ENCODE measurements around the gene NDE1.
"Not testable (repeated sequence)": the region's sequence is repeated elsewhere in the genome, so short reads cannot be mapped to it uniquely, and the experiment has no call there.

NDE1 gene

GRCh38 chr16:15639061-15639568, 10.9 kb upstream of the NDE1 start:
- TF ChIP-seq JUND (IDR thresholded peaks at IDR 0.05; ENCODE audit: low read depth) = no peak
- in situ Hi-C loops (cut with HindIII; ENCODE audit: low pct_unique_long_range_greater_than_20kb, low sequenced_read_pairs) = no loop called here
- DNase-seq (ENCODE audit: low read depth in 1 of 2, low spot score in 1 of 2) = no peak

- no peak for DNase-seq (ENCODE audit: low read depth in 1 of 2, low spot score in 1 of 2)
- in situ Hi-C loops (cut with HindIII; ENCODE audit: low pct_unique_long_range_greater_than_20kb, low sequenced_read_pairs) = no loop called here
- TF ChIP-seq JUND (IDR thresholded peaks at IDR 0.05; ENCODE audit: low read depth) = no peak
These were observed 9.1 kb upstream of the NDE1 start for GRCh38 chr16:15640966-15641365.

- TF ChIP-seq JUND (IDR thresholded peaks at IDR 0.05; ENCODE audit: low read depth) = no peak
- in situ Hi-C loops (cut with HindIII; ENCODE audit: low pct_unique_long_range_greater_than_20kb, low sequenced_read_pairs) = no loop called here
- no peak for DNase-seq (ENCODE audit: low read depth in 1 of 2, low spot score in 1 of 2)
These were observed 8.1 kb upstream of the NDE1 start for GRCh38 chr16:15641753-15642556.

GRCh38 chr16:15642557-15643047, 7.4 kb upstream of the NDE1 start:
- in situ Hi-C loops (cut with HindIII; ENCODE audit: low pct_unique_long_range_greater_than_20kb, low sequenced_read_pairs) = no loop called here
- peak in 1 of 2 experiments; percentile 73 for DNase-seq (ENCODE audit: low read depth in 1 of 2, low spot score in 1 of 2)
- TF ChIP-seq JUND (IDR thresholded peaks at IDR 0.05; ENCODE audit: low read depth) = no peak

GRCh38 chr16:15643048-15643945, 6.7 kb upstream of the NDE1 start, which contains the start of gene MARF1:
Gene MARF1, minus strand, starts transcription at chr16:15643154. Its CDS starts 3,921 bp downstream, at chr16:15639233.
- in situ Hi-C loops (cut with HindIII; ENCODE audit: low pct_unique_long_range_greater_than_20kb, low sequenced_read_pairs) = no loop called here
- no peak for TF ChIP-seq JUND (IDR thresholded peaks at IDR 0.05; ENCODE audit: low read depth)
- peak; percentile 43 to 98 for DNase-seq (ENCODE audit: low read depth in 1 of 2, low spot score in 1 of 2)

- in situ Hi-C loops (cut with HindIII; ENCODE audit: low pct_unique_long_range_greater_than_20kb, low sequenced_read_pairs) = no loop called here
- no peak for DNase-seq (ENCODE audit: low read depth in 1 of 2, low spot score in 1 of 2)
- TF ChIP-seq JUND (IDR thresholded peaks at IDR 0.05; ENCODE audit: low read depth) = no peak
These were observed 6.1 kb upstream of the NDE1 start for GRCh38 chr16:15643946-15644250.

GRCh38 chr16:15644267-15644961, 5.6 kb upstream of the NDE1 start:
- in situ Hi-C loops (cut with HindIII; ENCODE audit: low pct_unique_long_range_greater_than_20kb, low sequenced_read_pairs) = no loop called here
- DNase-seq (ENCODE audit: low read depth in 1 of 2, low spot score in 1 of 2) = peak in 1 of 2 experiments; percentile 89

GRCh38 chr16:15644962-15645465, 5.0 kb upstream of the NDE1 start:
- peak in 1 of 2 experiments; percentile 97 for DNase-seq (ENCODE audit: low read depth in 1 of 2, low spot score in 1 of 2)
- in situ Hi-C loops (cut with HindIII; ENCODE audit: low pct_unique_long_range_greater_than_20kb, low sequenced_read_pairs) = not testable (repeated sequence)

More at GRCh38 chr16:15644267-15644961, 5.6 kb upstream of the NDE1 start:
- TF ChIP-seq JUND (IDR thresholded peaks at IDR 0.05; ENCODE audit: low read depth) = no peak

GRCh38 chr16:15646557-15647293, 3.3 kb upstream of the NDE1 start:
- DNase-seq (ENCODE audit: low read depth in 1 of 2, low spot score in 1 of 2) = peak in 1 of 2 experiments; percentile 73
- in situ Hi-C loops (cut with HindIII; ENCODE audit: low pct_unique_long_range_greater_than_20kb, low sequenced_read_pairs) = not testable (repeated sequence)

GRCh38 chr16:15647294-15648014, 2.6 kb upstream of the NDE1 start:
- in situ Hi-C loops (cut with HindIII; ENCODE audit: low pct_unique_long_range_greater_than_20kb, low sequenced_read_pairs) = no loop called here
- TF ChIP-seq JUND (IDR thresholded peaks at IDR 0.05; ENCODE audit: low read depth) = no peak
- DNase-seq (ENCODE audit: low read depth in 1 of 2, low spot score in 1 of 2) = no peak

GRCh38 chr16:15648135-15648730, 1.8 kb upstream of the NDE1 start:
- no peak for DNase-seq (ENCODE audit: low read depth in 1 of 2, low spot score in 1 of 2)
- in situ Hi-C loops (cut with HindIII; ENCODE audit: low pct_unique_long_range_greater_than_20kb, low sequenced_read_pairs) = no loop called here
- TF ChIP-seq JUND (IDR thresholded peaks at IDR 0.05; ENCODE audit: low read depth) = no peak

GRCh38 chr16:15649311-15649710, 734 bp upstream of the NDE1 start:
- in situ Hi-C loops (cut with HindIII; ENCODE audit: low pct_unique_long_range_greater_than_20kb, low sequenced_read_pairs); DNase-seq (ENCODE audit: low read depth in 1 of 2, low spot score in 1 of 2): not testable (repeated sequence)
